Activated effector memory CD4-positive, alpha-beta T cell treated with Interleukin-2 at 50 U/mL for 16 hours (primary cell): ENCODE data around the gene FASLG.
"Not testable (repeated sequence)": the region's sequence is repeated elsewhere in the genome, so short reads cannot be mapped to it uniquely, and the experiment has no call there.

Experiments used
- DNase-seq: peaks from one replicate; pipeline ENCODE4 v3.0.0-alpha.2; 2020

Gene FASLG, protein sequence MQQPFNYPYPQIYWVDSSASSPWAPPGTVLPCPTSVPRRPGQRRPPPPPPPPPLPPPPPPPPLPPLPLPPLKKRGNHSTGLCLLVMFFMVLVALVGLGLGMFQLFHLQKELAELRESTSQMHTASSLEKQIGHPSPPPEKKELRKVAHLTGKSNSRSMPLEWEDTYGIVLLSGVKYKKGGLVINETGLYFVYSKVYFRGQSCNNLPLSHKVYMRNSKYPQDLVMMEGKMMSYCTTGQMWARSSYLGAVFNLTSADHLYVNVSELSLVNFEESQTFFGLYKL

DNA sequence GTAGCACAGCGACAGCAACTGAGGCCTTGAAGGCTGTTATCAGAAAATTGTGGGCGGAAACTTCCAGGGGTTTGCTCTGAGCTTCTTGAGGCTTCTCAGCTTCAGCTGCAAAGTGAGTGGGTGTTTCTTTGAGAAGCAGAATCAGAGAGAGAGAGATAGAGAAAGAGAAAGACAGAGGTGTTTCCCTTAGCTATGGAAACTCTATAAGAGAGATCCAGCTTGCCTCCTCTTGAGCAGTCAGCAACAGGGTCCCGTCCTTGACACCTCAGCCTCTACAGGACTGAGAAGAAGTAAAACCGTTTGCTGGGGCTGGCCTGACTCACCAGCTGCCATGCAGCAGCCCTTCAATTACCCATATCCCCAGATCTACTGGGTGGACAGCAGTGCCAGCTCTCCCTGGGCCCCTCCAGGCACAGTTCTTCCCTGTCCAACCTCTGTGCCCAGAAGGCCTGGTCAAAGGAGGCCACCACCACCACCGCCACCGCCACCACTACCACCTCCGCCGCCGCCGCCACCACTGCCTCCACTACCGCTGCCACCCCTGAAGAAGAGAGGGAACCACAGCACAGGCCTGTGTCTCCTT is at the start of gene FASLG:
Gene FASLG (plus strand): TSS at position 233 of the 583 bp plus-strand sequence. CDS start 99 bp downstream, at position 332.
- DNase-seq: peak; percentile 21

DNA sequence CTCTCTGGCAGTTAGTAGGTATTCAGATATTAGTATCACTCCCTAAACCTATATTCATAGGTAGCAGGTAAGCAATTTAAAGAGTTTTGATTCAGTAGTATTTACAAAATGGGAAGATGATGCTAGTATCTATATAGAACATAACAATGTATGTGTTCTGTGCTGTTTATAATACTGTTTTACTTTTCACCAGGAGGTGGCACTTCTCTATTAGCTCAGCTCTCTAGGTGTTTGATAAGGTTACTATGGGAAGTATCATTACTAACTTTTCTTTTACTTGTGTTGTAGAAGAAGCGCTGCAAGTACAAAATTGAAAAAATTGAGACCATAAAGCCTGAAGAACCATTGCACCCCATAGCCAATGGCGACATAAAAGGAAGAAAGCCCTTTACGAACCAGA is 49.4 kb upstream of the FASLG start:
- no peak for DNase-seq

DNA sequence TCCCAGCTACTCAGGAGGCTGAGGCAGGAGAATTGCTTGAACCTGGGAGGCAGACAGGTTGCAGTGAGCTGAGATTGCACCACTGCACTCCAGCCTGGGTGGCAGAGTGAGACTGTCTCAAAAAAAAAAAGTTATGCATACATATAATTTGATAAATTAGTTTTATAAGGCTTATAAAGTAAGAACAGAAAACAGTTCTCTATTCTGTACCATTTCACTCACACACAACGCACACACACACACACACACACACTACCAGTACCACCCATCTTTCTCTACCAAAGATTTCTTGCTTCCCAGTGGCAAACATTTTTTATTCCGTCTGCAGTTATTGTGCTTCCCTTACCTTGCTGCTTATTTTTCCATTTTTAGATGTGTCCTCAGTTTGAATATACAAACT is 46.4 kb upstream of the FASLG start:
- DNase-seq: no peak

DNA sequence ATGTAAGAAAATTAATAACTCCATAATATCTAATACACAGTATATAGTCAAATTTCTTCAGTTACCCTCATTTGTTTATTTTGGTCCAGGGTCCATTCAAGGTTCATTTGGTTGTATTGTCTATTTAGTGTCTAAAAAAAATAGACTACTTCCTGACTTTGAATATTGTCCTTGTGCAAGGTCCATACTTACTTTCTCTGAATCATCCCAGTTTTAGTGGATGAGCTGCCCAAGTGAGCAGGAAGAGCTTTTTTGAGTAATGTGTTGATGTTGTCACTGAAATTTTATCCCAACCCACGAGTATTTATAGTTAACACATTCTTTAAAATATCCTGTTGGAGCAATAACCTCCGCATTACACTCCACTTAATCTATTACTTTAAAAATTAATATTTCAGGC is 45.6 kb upstream of the FASLG start:
- DNase-seq: no peak

DNA sequence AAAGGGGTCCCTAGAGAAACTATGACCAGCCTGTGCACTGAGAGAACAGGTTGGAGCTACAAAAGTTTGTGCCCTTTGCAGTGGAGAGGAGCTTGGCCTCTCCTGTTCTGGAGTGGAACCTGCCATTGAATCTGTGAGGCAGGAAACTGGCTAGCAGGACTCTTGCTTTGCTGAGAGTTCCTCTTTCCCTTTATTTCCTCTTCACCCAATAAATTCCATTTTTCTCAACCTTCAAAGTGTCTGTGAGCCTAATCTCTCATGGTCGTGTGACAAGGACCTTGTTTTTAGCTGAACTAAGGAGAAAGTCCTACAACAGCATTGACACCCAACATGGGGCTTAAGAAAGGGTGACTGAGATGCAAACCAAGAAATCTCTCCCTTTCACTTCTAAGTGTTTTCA is 42.7 kb upstream of the FASLG start:
- DNase-seq: no peak

DNA sequence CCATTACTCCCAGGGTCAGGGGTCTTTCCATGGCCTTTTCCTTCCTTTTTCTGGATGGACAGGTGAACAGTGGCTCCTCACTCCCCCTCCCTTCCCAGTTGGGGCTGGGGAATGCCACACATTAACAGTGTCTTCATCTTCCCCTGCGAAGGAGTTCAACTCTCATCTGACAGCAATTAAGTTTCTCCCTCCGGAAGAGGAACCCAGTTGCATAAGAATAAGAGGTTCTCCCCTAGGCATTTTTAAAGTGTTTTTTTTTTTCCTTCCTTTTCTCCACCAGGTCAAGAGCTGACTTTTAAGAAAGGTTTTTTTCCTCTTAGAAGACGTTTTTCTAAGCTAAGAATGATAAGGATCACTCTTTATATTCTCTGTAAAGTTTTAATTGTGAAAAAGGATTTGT is 42.3 kb upstream of the FASLG start:
- no peak for DNase-seq

DNA sequence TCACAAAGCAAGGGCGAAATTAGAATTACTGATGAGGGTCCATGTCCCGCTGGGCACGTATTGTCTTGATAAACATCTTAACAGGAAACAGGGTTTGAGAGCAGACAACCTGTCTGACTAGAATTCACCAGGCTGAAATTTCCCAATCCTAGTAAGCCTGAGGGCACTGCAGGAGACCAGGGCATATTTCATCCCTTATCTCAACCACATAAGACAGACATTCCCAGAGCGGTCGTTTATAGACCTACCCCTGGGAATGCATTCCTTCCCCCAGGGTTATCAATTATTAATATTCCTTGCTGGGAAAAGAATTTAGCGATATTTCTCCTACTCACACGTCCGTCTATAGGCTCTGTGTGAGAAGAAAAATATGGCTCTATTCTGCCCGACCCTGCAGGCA is 38.3 kb upstream of the FASLG start:
- not testable (repeated sequence) for DNase-seq

DNA sequence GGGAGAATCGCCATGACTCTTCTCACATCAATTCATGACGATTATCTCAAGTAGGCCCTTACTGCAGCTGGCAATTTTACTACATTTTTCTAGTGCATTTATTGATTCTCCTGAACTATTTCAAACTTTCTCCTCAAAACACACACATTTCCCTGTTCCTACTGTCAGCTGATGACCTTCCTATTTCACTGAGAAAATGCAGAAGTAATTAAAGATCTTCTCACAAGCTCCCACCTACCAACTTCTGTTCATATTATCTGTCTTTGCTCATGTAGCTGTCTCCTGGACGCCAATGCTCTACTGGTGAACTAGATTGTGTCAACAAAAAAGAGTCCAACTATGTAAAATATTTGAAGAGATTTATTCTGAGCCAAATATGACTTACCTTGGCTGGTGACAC is 36.4 kb upstream of the FASLG start:
- DNase-seq: no peak

DNA sequence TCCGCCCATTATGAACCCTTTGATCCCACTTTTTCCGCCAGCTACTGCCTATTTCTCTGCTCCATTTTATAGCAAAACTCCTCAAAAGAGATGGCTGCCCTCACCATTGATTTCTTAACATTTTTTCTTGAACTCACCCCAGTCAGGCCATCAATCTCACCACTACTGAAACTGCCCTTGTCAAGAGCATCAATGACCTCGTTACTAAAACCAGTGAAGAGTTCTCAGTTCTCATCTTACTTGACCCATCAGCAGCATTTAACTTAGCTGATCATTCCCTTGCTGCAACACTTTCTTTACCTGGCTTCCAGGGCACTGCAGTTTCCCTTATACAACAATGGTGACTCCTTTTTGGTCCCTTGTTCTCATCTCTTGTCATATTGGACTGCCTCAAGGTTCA is 35.2 kb upstream of the FASLG start:
- DNase-seq: no peak

DNA sequence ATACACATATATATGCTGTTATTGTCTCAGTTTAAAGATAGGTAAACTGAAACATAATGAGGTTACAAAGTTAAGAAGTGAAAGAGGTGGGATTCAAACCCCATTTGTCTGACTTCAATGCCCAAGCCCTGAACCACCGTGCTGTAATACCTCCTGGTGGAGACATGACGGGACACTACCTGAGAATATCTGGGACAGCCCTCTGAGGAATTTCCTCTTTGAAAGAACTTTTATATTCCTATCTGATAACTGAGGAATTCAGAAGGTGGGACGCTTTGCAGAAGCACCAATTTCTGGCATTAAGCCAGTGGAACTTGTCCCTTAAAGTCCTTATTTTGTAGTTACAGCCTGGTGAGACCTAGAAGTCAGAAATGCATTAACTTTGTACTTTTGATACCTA is 32.1 kb upstream of the FASLG start:
- DNase-seq: no peak

DNA sequence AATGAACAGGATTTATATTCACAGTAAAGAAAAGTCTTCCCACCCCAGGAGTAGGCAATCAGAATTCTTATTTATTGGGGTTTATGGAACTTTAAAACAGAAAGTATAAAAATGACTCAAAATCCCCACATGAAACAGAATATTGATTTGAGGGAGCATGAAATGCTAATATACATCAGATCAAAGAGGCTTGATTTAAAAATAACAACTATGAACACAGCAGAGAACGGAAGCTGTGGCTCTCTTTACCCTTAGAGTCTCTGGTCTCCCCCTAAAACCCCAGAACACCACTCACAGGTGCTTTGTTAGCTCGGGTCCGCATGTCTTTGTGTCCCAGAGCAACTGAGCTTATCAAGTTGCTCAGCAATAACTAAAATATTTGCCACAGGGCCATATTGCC is 31.2 kb upstream of the FASLG start:
- DNase-seq: no peak

DNA sequence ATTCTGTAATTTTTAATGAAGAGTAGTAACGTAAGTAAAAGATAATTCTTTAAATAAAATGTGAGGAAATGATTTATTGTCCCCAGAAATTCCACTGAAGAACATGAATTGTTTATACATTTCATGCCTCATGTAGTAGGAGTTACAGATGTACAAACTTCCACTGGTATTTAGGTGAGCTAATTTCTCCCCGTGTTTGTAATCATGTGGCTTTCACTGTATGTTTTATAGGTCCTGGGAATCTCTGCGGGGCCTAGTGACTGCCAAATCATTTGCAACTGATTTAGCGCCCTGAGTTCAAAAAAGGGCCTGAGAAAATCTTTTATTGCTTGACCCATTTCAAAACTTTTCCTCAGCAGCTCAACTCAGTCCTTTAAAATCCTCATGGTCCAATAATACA is 30.5 kb upstream of the FASLG start:
- DNase-seq: no peak

DNA sequence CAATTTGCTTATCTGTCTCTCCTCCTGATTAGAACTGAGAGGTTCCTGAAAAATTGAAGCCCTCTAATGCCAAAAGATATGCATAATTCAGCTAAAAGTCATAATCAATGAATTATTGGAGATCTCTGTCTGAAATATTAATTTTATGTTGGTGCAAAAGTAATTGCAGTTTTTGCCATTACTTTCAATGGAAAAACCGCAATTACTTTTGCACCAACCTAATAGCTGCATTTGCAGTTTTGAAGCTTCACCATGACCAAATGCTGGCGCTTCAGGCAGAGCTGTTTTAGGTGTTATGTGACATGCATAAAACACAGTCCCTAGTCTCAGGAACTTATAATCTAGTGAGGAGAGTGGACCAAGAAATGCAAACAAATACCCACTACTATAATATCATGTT is 29.7 kb upstream of the FASLG start:
- DNase-seq: no peak

DNA sequence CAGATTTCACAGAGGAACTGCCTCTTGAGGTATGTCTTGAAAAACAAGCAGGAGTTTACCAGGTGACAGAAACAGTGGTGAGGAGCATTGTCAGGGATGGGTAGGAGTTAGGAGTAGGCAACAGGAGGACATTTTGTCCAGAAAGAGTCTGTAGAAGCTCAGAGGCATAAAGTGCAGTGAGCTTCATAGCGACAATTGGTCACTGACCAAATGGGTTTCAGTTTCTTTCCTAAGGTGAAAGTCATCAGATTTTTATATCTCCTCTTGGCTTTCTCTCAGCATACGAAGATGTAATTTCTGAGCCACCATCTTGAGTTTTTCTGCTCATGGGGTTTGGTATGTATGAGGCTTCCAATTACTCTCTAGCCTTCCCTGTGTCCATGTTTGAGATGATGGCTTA is 29.3 kb upstream of the FASLG start:
- DNase-seq: no peak

DNA sequence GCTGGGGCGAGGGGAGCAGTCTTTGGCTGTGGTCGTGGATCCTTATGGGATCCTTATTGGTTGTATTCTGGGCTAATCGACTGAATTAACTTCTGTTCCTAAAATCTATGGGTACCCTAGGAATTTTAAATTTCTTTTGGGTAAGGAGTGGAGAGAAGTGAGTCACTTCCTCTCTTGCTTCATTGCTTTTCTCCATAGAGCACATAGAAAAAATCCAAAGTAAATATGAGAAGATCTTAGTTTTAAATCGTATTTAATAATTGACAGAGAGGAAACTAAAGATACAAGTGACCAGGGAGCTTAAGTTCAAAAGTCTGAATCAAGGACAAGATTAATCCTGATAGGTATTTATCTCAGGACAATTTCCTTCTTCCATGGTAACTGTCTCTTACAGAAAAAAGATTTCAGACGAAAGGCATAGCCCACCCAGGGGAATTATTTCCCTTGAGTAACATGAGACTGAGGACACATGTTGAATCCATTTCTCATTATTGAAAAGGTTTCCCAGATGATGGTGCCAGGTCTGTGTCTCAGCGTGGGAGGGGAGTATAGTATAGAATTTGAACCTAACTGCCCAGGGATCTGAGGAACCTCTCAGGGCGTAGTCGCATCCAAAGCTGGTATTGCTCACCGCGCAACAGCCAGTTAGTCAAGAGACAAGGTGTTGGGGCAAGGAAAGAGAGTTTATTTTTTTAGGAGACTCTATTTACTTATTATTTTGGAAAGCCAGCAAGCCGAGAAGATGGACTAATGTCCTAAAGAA is 28.7 kb upstream of the FASLG start:
- DNase-seq: no peak

DNA sequence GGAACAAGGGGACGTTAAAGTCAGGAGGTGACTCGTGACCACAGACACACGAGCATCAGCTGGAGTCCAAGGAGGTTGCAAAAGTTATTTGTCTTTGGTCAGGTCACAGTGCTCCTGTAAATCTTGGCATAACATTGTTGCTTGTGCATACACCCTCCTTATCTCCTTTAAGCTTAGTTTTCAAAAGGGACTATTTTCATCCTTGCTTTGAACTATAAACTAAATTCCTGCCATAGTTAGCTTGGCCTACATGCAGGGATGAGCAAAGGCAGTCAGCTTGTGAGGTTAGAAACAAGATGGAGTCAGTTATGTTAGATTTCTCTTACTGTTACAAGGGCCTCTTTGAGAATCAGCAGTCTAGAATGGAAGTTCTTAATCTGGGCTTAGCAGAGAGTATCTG is 28.0 kb upstream of the FASLG start:
- no peak for DNase-seq

DNA sequence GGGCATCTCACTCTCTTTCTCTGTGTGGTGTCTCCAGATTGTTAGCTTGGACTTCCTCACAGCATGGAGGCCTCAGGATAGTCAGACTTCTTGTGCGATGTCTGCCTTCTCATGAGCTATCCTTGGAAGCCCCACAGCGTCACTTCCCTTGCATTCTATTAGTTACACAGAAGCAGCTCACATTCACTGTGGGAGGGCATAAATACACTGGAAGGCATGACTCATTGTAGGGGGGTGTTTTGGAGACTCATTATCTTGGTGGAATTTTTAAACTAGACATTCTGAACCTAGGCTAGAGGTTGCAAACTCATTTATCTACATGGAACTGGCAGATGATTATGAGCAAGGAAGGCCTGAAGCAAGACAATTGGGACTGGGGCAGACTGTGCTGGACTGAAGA is 21.4 kb upstream of the FASLG start:
- DNase-seq: no peak

DNA sequence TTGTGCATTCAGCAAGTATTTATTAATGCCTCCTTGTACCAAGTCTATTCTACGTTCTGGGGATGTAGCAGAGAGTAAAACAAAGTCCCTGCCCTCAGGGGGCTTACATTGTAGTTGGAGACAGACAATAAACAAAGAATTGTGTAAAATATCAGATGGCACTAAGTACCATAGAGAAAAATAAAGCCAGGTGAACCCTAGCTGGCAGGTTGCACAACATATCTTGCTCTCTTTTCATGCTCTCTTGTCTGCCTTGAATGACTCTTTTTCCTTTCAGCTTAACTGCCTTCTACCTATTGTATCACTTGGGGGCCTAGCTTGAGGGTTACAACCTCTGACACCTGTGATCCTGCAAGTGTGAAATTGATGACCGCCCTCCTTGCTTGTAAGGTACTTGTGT is 20.7 kb upstream of the FASLG start:
- no peak for DNase-seq

DNA sequence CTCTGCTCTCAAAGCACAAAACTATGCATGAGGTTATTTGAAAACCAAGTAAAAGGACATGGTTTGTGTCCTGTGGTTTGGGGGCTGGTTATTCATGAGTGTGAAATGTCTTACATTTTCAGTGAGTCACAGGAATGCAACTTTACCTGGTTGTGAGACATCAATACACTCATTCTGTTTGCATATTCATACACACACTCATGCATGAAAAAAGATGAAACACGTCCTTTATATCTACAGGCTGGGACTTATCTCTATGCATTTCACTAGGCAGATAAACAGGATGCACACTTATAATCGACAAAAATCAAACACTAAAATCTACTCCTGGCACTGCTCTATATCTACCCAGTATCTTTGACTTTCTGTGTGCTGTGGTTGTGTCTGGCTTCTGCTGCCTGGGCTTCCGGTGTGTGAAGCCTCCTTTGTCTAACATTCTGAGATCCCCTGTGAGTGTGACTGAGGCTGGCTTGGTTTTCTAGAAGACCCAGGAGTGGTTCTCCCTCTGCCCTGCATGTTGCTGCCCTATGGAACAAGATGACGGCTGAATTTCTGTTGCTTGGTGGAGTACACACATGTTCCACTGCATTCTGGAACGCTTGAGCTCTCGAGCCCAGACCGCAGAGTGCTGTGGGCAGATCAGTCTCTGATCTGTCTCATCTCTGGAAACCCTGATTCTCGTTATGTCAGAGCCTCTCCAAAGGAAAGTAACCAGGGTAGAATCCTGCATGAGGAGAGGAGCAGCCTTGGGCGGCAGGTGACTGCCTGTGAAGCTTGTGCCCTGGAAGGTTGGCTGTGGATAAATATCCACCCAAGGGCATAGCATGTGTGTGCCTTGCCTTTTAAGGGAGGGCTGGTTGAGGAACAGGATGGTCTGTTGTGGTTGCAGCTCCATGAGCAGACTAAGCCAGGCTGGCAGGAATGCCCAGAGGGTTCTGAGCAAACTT is 19.7 kb upstream of the FASLG start:
- peak; percentile 56 for DNase-seq

DNA sequence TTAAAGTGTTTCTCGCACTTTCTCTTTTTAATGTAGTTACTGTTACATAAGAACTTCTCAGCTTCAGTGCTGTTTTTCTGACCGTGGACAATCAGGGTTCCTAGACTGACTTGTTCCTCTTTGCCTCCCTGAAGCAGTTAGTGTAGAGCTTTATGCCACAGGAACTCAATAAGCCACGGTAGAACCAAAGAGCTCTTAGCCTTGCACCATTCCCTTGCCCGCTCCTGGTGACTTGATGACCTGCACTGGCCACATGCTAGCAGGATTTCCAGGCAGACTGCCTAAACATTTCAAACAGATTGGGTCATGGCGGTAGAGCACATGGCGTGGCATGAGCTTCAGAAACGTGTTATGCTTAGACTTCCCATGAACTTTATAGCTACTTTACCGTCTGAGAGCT is 18.8 kb upstream of the FASLG start:
- no peak for DNase-seq

DNA sequence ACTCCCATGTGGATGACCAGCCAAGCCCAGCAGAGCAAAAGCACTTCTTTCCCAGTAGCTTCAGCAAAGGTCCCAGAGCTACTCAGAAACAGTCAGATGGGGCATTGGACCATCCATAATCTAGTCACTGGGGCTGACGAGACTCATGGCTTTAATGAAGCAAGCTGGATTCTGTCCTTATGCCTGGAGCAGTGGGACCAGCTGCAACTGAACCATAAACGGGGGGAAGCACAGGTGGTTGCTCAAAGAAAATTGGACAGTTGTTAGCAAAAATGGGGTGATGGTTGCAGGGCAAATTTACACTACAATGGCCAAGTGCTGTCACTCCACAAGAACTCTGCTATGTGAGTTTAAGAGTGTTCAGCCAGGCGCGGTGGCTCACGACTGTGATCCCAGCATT is 17.4 kb upstream of the FASLG start:
- DNase-seq: no peak

DNA sequence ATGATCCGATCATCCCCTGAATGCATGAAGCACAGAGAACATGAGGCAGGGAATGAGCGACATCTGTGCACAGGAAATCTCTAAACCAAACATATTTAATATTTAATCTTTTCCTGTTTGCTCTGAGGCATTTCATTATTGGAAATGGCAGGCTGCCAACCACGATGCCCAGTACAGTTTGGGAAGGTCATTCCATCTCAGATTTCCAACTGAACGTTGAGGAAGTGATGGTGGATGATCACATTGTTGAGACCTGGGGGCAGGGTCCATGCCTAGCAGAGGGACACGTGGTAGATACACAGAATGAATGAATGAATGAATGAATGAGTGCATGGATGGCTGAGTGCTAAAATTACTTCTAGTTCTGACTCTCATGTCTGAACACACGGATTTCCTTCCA is 15.9 kb upstream of the FASLG start:
- DNase-seq: no peak

DNA sequence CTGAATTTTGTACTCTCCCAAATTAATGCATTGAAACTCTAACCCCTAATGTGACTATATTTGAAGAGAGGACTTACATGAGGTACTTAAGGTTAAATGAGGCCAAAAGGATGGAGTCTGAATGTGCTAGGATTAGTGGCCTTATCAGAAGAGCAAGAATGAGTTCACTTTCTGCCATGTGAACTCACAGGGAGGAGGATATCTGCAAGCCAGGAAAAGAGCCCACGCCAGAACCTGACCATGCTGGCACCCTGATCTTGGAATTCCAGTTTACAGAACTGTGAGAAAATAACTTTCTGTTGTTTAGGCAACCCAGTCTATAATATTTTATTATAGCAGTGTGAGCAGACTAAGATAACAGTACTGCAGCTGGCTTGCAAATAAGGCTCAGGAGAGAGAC is 12.2 kb upstream of the FASLG start:
- no peak for DNase-seq
